PC-3 (cell line): ENCODE data around the gene ATP6V1G3.

Source experiments
- EZH2 ChIP-seq: fragments of 300-600 bp; sonication (generic); IDR thresholded peaks from one replicate; pipeline ENCODE4 v1.6.1; 2017; ENCODE audit warnings: antibody characterized with exemption, mild to moderate bottlenecking, low read length; ENCODE audit not compliant: unreplicated experiment
- EZH2phosphoT487 ChIP-seq: fragments of 300-600 bp; sonication (generic); IDR thresholded peaks from 2 replicates; pipeline ENCODE4 v1.6.1; 2018; ENCODE audit warnings: mild to moderate bottlenecking, antibody characterized with exemption, low read length, borderline replicate concordance
- TF ChIP-seq, protein P1 (sequence below): fragments of 300-600 bp; sonication (generic); conservative IDR thresholded peaks from 2 replicates; pipeline ENCODE4 v1.5.1; 2017; ENCODE audit warnings: antibody characterized with exemption, low read depth, mild to moderate bottlenecking, low read length

DNA sequence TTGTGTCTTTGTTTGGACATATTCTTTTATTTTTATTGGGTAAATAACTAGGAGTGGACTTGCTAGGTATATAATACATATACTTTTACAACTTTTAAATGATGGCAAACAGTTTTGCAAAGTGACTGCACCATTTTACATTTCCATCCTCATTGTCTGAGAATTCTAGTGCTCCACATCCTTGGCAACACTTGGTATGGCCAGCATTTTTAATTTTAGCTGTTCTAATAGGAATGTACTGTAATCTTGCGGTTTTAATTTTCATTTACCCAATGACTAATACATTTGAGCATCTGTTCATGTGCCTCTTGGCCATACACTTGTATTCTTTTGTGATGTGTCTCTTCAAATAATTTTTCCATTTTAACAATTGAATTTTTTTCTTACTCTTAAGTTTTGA, 37.0 kb upstream of the ATP6V1G3 start:
- TF ChIP-seq EZH2 = no peak
- TF ChIP-seq, protein P1, sequence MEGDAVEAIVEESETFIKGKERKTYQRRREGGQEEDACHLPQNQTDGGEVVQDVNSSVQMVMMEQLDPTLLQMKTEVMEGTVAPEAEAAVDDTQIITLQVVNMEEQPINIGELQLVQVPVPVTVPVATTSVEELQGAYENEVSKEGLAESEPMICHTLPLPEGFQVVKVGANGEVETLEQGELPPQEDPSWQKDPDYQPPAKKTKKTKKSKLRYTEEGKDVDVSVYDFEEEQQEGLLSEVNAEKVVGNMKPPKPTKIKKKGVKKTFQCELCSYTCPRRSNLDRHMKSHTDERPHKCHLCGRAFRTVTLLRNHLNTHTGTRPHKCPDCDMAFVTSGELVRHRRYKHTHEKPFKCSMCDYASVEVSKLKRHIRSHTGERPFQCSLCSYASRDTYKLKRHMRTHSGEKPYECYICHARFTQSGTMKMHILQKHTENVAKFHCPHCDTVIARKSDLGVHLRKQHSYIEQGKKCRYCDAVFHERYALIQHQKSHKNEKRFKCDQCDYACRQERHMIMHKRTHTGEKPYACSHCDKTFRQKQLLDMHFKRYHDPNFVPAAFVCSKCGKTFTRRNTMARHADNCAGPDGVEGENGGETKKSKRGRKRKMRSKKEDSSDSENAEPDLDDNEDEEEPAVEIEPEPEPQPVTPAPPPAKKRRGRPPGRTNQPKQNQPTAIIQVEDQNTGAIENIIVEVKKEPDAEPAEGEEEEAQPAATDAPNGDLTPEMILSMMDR = no peak
- no peak for TF ChIP-seq EZH2phosphoT487
